Erythroblast (primary cell): ENCODE data around the gene PTGES3L.

Source experiments
- DNase-seq, 2 experiments: peaks; one replicate each; lab custom pipeline; 2025; lab: John Stamatoyannopoulos, UW
- GATA1 ChIP-seq: IDR thresholded peaks from 2 replicates; pipeline ENCODE4 v1.6.1; 2011; ENCODE audit warnings: low read depth, mild to moderate bottlenecking, control low read depth, low read length, moderate library complexity
- POLR2A ChIP-seq: IDR thresholded peaks from 2 replicates; pipeline ENCODE4 v1.6.1; 2011; ENCODE audit warnings: mild to moderate bottlenecking, low read length

The PTGES3L gene

DNA sequence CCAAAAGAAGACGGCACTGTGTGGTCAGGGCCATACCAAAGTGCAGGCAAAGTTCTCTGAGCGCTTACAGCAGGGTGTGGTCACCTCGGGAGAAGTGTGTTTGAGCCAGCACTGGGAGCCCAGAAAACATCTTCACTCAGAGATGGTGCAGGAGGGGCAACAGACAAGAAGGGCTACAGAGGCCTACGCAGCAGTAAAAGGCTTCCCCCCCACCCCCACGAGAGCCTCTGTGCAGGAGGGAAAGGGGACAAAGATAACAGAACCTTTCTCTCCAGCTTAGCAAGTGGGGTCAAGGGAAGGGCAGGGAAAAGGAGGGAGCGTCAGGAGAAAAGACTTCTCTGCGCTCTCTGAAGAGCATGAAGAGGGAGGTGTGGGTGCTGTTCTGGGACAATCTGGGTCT lies 39.5 kb upstream of the PTGES3L start:
- no peak for TF ChIP-seq GATA1
- TF ChIP-seq POLR2A: no peak

DNA sequence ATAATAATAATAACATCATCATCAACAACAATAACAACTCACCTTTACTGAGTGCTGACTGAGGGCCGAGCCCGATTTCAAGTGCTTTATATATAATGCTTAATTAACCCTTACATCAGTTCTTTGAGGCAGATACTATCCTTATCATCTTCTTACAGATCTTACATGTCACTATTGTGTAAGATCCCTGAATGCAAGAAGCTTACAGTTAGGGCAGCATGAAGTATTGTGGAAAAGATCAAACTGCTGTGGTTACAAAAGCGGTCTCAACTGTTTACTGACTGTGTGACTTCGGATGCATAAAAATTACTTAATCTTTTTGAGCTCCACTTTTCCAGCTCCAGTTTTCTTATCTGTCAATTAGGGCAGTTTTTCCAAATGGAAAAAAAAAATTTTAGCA lies 39.1 kb upstream of the PTGES3L start:
- no peak for TF ChIP-seq GATA1
- no peak for TF ChIP-seq POLR2A
- DNase-seq: peak; percentile 47 to 71

More for the DNA sequence above, 39.5 kb upstream of the PTGES3L start:
- peak; percentile 57 to 59 for DNase-seq

DNA sequence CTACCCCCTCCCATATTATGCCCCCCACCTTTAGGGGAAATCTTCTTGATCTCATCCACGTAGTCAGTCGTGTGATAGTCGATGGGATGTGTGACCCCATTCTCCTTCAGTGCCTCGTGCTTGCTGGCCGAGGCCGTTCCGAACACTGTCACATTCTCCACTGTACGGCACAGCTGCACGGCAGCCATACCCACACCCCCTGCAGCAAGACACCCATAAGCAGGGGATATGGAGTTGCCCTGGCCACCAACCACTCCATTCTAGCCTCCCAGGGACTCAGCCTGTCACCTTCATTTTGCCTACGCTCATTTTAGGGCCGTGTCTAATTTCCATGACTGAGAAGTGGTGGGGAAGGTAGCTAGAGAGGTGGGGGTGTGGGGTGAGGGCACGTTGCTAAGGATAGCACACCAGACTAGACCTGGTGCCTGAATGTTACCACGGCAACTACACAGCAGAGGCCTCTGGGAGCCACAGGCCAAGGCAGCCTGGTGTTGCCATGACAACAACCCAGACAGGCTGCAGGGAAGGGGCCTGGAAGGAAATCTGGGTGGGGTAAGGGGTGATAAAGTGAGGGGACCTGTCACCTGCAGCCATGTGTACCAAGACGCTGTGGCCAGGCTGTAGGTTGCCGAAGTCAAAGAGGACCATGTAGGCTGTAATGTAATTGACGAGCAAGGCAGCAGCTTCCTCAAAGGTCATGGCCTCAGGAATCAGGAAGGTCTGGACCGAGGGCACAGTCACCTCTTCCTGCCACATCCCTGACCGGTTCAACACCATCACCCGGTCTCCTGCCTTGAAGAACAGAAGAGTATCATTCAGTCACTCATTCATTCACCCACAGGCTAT lies 38.4 kb upstream of the PTGES3L start:
- peak; percentile 31 to 57 for DNase-seq
- TF ChIP-seq POLR2A (no peak), GATA1 (no peak)

DNA sequence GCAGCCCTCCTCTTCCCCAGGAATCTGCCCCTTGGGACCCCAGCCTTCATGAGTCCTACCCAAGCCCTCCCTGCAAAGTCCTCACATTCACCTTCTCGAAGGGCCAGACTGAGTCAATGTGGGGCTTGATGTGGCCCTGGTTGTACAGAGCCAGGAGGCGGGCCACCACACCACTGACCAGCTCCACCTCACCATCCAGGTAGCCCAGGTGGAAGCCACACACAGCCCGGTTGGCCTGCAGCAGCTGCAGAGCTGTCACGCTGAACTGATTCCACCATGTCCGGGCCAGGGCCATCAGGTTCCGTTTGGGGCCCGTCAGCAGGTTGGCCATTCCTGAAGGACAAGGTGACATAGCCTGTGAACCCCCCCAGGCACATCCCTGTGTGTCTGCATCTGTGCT lies 36.3 kb upstream of the PTGES3L start:
- TF ChIP-seq POLR2A: no peak
- TF ChIP-seq GATA1: no peak
- DNase-seq: no peak

DNA sequence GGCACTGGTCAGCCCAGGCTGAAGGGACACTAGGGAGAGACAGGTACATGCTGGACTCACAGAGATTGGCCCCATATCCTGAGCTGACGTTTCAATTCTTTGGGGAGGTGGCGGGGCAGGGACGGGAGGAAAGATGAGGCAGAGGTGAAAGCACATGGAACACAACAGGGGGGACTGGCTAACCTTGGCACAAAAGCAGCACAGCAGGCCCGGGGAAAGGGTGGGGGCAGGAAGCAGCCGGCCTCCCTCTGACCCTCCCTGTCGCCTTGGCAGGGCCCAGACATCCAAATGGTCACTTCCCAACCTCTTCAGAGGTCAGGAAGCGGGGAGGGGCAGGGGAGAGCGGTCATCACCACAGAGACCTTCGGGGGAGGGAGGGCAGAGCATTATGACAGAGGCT lies 35.7 kb upstream of the PTGES3L start:
- no peak for TF ChIP-seq POLR2A
- TF ChIP-seq GATA1: no peak
- no peak for DNase-seq

DNA sequence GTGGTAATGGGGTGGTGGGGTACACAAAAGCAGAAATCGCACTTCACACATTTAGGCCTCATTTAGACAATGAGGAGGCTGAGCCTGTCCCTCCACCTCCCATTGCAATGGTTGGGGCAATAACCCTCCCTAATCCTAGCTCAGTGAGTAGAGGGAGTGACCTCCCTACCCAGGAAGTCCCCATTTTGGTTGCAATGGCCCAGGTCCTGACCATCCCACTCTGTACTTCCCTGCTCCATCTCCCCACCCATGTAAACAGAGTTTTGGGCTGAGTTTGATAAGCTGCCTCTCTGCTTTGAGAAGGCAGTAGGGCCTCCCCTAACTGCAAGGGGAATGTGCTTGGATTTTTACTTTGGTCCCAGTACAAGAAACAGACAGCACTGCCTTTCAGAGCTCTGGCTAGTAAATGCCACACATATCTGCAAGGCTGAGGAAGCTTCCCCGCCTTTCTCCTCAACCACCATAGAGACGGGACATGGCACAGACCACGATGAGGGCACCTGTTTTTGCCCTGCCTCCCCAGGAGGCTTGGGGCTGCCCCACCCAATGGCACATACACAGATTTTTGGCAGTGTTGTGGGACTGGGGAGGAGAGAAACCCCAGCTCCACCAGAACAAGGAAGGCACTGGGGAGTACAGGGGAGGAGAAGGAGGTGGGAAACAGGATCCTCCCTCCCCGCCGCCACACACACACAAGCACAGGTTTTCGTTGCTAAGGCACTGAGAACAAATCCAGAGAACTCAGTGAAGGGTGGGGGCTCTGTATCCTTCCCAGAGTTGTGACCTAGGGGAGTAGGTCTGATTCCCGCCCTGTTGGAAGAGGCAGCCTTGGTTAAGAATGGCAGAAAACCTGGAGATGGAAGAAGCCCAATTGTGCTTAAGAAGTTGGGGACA lies 35.0 kb upstream of the PTGES3L start:
- TF ChIP-seq POLR2A (no peak), GATA1 (no peak)
- no peak for DNase-seq

DNA sequence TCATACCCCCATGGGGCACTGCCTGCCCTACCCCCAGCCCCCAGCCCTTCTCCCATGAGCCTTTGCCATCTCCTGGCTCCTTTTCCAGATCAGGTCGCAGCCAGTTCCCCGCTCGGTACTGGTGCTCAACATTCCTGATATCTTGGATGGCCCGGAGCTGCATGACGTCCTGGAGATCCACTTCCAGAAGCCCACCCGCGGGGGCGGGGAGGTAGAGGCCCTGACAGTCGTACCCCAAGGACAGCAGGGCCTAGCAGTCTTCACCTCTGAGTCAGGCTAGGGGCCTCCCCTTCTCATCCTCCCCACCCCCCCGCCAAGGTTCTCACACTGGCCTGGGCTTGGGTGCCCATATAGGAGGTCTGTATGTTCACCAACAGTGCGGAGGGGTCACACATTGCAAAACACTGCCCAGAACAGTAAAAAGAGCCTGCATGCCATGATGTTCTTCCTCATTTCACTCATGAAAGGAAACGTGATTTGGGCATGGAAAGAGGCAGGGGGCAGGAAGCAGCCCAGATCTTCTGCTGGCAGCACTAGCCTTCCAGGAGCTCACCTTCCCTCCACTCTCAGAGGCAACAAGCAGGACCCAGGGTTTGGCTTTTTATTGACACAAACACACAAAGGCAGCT lies 34.3 kb upstream of the PTGES3L start:
- TF ChIP-seq POLR2A (no peak), GATA1 (no peak)
- DNase-seq: no peak

DNA sequence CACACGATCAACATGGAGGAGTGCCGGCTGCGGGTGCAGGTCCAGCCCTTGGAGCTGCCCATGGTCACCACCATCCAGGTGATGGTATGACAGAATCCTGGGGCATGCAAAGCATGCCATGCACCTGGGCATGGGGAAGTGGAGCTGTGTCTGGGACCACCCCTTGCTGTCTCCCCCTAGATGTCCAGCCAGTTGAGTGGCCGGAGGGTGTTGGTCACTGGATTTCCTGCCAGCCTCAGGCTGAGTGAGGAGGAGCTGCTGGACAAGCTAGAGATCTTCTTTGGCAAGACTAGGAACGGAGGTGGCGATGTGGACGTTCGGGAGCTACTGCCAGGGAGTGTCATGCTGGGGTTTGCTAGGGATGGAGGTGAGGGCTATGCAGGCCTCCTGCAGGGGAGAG lies 33.4 kb upstream of the PTGES3L start:
- TF ChIP-seq GATA1: no peak
- TF ChIP-seq POLR2A: no peak
- DNase-seq: no peak

DNA sequence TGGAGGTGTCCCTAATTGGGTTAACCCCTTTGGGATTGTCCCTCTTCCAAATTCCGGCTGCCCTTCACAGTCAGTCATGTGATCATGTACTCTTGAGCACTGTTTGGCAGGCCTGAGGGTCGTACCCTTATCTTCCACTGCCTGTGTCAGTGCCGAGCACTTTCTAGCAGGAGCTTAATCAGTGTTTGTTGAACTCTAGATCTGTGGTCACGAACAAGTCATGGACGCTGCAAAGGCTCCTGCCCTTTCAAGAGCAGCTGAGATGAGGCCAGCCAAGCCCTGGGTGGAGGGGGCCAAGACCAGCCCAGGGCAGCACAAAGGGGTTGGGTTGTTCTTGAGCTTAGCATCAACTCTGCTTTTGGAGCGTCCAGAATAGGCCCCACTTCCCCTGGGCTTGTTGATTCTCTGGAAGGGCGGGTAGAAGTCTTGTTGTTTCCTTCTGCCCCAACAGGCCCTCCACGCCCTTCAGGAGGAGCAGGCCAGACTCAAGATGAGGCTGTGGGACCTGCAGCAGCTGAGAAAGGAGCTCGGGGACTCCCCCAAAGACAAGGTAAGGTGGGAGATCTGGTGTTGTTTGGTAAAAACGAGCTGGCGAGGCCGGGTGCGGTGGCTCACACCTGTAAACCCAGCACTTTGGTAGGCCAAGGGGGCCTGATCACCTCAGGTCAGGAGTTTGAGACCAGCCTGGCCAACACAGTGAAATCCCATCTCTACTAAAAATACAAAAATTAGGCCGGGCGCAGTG lies 32.0 kb upstream of the PTGES3L start:
- DNase-seq: peak; percentile 55 to 81
- no peak for TF ChIP-seq GATA1
- no peak for TF ChIP-seq POLR2A

DNA sequence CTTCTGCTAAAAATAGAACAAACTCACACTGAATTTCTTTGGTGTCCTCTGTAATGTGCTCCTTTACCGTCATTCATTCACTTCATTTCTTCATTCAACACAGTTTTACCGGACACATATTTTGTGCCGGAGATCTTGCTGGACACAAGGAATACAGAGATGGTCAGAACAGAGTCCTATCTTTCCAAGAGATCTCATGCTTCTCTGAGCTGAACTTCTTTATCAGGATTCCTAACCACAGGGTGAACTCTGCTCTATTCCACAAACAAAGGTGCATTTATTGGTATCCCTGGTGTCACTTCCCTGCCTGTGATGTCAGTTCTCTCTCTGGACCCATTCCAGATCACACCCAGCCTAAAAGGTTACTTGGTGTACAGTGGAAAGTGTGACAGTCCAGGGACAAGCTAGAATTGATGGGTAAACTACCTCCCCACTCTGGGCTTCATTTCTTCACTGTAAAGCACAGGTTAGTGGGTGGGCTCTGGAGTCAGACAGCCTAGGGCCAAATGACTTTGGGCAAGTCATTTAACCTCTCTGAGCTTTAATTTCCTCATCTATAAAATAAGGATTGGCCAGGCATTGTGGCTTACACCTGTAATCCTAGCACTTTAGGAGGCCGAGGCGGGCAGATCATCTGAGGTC lies 30.9 kb upstream of the PTGES3L start:
- peak; percentile 28 to 48 for DNase-seq
- no peak for TF ChIP-seq GATA1
- TF ChIP-seq POLR2A: no peak

DNA sequence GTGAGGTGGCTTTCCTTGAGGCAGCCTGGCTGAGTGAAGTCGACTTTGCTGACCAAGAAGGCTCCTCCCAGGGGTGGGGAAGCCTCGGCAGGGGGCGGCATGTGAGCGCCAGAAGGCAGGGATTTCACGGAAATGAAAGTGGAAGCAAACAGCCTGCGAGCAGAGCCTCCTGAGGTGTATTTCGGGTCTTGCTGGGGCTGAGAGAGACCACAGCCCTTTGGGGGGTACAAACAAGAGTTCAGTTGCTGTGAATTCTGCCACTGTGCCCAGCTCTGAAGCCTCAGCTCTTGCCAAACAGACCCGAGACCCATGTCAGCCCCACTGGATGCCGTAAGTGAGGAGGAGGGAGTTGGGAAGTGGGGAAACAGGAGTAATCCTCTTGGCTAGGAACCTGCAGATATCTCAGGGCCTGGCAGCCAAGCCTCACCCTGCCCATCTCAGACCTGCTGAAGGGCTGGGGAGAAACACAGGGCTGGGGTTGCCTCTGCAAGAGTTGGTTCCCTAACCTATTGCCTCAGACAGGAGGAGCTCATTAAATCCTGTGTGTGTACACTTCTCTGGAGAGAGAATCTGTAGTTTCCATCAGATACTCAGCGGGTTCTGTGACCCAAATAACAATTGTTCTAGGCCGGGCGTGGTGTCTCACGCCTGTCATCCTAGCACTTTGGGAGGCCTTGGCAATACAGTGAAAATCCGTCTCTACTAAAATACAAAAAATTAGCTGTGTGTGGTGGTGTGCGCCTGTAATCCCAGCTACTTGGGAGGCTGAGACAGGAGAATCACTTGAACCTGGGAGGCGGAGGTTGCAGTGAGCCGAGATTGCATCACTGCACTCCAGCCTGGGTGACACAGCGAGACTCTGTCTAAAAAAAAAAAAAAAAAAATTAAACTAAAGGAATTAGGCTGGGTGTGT lies 27.0 kb upstream of the PTGES3L start, which contains the start of gene IFI35:
Gene IFI35 (plus strand): TSS at position 146 of the 913 bp plus-strand sequence. CDS start 164 bp downstream, at position 310.
- DNase-seq: peak; percentile 89 to 92
- TF ChIP-seq POLR2A (peak; percentile 67), GATA1 (no peak)
